Esophagus squamous epithelium (tissue), 4 donors: Measurements from ENCODE around the gene EOLA1.
"Not testable (repeated sequence)": the region's sequence is repeated elsewhere in the genome, so short reads cannot be mapped to it uniquely, and the experiment has no call there.

Source experiments
- POLR2A ChIP-seq, 4 donors: fragments of 450-650 bp; IDR thresholded peaks; one replicate each; pipeline ENCODE4 v1.6.1; 2017; ENCODE audit warnings: antibody characterized with exemption in 4 of 4, mild to moderate bottlenecking in 4 of 4, moderate library complexity in 3 of 4
- TF ChIP-seq, protein P1 (sequence below), 6 experiments: fragments of 450-650 bp in 4 of 6; fragments of 200-600 bp in 2 of 6; sonication (generic) in 2 of 6; IDR thresholded peaks; one replicate each; pipeline ENCODE4 v1.5.1; 2016 to 2019; ENCODE audit warnings: antibody characterized with exemption in 6 of 6, mild to moderate bottlenecking in 4 of 6, moderate library complexity in 4 of 6

DNA sequence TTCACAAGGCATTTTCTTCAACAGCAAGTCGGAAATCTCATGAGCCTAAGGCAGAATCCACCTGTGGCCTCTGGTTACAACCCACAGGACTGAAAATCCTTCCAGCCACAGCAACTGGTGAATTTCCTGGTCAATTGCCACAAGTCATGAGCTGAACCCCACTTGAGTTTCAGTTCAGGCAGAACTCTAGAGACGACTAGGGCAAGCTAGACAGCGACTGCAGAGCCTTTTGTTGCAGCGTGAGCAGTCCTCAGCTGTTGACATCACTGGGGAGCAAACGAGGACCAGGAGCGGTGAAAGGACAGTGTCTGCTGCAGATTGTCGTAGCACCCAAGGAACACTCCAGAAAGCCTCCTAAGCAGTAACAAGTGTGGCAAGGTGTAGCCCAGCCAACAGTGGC, 55.1 kb downstream of the EOLA1 start:
- TF ChIP-seq, protein P1, sequence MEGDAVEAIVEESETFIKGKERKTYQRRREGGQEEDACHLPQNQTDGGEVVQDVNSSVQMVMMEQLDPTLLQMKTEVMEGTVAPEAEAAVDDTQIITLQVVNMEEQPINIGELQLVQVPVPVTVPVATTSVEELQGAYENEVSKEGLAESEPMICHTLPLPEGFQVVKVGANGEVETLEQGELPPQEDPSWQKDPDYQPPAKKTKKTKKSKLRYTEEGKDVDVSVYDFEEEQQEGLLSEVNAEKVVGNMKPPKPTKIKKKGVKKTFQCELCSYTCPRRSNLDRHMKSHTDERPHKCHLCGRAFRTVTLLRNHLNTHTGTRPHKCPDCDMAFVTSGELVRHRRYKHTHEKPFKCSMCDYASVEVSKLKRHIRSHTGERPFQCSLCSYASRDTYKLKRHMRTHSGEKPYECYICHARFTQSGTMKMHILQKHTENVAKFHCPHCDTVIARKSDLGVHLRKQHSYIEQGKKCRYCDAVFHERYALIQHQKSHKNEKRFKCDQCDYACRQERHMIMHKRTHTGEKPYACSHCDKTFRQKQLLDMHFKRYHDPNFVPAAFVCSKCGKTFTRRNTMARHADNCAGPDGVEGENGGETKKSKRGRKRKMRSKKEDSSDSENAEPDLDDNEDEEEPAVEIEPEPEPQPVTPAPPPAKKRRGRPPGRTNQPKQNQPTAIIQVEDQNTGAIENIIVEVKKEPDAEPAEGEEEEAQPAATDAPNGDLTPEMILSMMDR (IDR thresholded peaks at IDR 0.05) = not testable (repeated sequence)
- TF ChIP-seq POLR2A (IDR thresholded peaks at IDR 0.05) = not testable (repeated sequence)
